Measurements from ENCODE around the gene YLPM1.

Gene YLPM1

DNA sequence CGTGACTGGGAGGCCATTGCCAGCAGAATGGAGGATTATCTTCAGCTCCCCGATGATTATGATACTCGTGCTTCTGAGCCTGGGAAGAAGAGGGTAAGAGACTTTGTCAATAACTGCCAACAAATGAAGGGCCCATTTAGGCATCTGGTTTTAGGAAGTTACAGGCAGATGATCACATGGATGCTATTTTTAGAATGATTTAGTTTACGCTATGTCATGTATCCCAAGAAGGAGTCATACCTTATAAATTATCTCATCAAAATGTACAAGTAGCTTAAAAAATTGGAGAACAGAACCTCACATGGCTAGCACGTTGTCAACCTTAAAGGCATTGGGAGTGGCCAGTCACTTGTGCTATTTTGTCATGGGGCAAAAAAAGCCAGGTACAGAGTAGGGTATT is 66.1 kb downstream of the YLPM1 start:
- H3K27ac ChIP-seq (ENCODE audit: low read length), result no peak overlapping the region
- H3K27me3 ChIP-seq (ENCODE audit: low read depth, low read length), result no peaks in the 10 kb centered on the region
- H3K9me3 ChIP-seq (ENCODE audit: control insufficient read depth in 1 of 2, low read length in 2 of 2), result no peaks in the 10 kb centered on the region
- no peaks in the 10 kb centered on the region for H3K4me1 ChIP-seq (ENCODE audit: control insufficient read depth in 1 of 2, insufficient read depth in 2 of 2, low read length in 2 of 2)
- H3K36me3 ChIP-seq (ENCODE audit: control insufficient read depth in 1 of 2, insufficient read depth in 2 of 2, low read length in 2 of 2), result peaks cover 23 to 32% of the 10 kb centered on the region in 2 donors
- no peak overlapping the region for H3K4me3 ChIP-seq (ENCODE audit: low read depth in 1 of 2, low read length in 2 of 2)

DNA sequence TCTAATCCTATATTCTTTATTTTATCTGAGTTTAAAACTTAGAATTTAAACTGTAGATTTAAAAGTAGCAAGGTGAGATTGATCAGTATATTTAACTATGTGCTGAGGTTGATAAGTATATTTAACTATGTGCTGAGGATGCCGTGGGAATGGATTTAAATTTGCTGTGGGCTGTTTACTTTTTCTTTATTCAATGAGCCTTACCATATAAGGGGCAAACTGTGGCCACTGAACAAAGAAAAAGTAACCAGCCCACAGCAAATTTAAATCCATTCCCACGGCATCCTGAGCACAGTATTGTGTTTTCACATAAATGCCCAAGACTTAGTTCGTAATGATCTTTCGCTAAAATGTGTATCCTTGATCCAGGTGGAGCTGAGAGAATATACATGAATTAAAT is 69.7 kb downstream of the YLPM1 start:
- no peaks in the 10 kb centered on the region for H3K27me3 ChIP-seq (ENCODE audit: low read depth, low read length)
- no peaks in the 10 kb centered on the region for H3K9me3 ChIP-seq (ENCODE audit: control insufficient read depth in 1 of 2, low read length in 2 of 2)
- no peak overlapping the region for H3K4me3 ChIP-seq (ENCODE audit: low read depth in 1 of 2, low read length in 2 of 2)
- H3K4me1 ChIP-seq (ENCODE audit: control insufficient read depth in 1 of 2, insufficient read depth in 2 of 2, low read length in 2 of 2), result no peaks in the 10 kb centered on the region
- peaks cover 32 to 35% of the 10 kb centered on the region in 2 donors for H3K36me3 ChIP-seq (ENCODE audit: control insufficient read depth in 1 of 2, insufficient read depth in 2 of 2, low read length in 2 of 2)
- H3K27ac ChIP-seq (ENCODE audit: low read length), result no peak overlapping the region

DNA sequence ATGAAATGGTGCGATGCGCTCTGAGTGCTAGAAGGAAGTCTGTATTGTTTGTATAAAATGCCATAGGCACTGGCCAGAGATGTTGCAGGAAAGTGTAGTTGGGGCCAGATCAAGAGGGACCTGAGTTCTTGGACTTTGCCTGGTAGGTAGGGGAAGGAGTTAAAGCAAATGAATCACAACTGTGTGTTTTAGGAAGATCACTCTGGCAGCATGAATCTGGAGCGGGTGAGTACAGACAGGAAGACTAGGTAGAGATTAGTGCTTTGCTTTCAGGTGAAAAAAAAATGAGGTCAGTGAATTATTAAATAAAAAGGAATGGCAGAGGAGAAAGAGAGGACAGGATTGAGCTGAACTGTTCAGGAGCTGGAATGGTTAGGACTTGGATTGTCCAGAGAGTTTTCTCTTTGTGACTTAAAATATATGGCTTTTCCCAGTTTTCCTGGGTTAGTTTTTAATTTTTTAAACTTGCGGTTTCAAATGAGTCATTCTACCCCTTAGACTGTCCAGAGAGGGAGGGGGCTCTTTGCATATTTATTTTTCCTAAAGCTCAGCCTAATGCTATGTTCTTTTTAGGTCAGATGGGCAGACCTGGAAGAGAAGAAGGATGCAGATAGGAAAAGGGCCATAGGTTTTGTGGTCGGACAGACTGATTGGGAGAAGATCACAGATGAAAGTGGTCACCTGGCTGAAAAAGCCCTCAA is 71.7 kb downstream of the YLPM1 start:
- Histone ChIP-seq H3K27ac (ENCODE audit: low read length) (no peak overlapping the region), H3K4me3 (ENCODE audit: low read depth in 1 of 2, low read length in 2 of 2) (no peak overlapping the region), H3K9me3 (ENCODE audit: control insufficient read depth in 1 of 2, low read length in 2 of 2) (no peaks in the 10 kb centered on the region), H3K27me3 (ENCODE audit: low read depth, low read length) (no peaks in the 10 kb centered on the region), H3K4me1 (ENCODE audit: control insufficient read depth in 1 of 2, insufficient read depth in 2 of 2, low read length in 2 of 2) (no peaks in the 10 kb centered on the region), H3K36me3 (ENCODE audit: control insufficient read depth in 1 of 2, insufficient read depth in 2 of 2, low read length in 2 of 2) (peaks cover 17 to 29% of the 10 kb centered on the region in 2 donors)

DNA sequence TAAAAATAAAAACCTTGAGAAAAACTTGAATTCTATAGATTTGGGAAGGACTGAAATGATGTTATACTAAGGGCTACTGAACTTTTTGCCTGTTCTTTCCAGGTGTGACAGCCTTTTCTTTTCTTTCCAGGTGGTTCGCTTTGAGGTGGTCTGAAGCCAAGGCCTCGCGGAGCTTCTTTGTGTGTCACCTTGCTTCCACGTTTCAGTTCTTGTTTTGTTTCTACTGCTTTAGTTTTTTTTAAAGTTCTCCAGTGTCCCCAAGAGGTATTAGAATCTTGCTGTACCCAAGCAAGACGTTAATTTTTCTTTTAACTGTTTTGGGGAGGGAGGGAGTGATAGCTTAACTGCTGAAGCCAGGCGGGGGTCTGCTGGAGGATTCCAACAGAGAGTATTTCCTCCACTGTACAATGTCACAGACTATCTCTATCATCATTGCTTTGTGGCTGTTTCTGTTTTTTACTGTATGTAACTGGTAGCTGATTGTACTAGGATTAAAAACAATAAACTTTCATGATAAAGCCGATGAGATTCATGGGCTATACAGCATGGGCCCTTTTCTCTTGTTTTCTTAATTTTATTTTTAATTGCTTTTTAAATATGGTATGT is 72.6 kb downstream of the YLPM1 start:
- H3K9me3 ChIP-seq (ENCODE audit: control insufficient read depth in 1 of 2, low read length in 2 of 2), result no peaks in the 10 kb centered on the region
- no peak overlapping the region for H3K27ac ChIP-seq (ENCODE audit: low read length)
- H3K4me3 ChIP-seq (ENCODE audit: low read depth in 1 of 2, low read length in 2 of 2), result no peak overlapping the region
- H3K27me3 ChIP-seq (ENCODE audit: low read depth, low read length), result no peaks in the 10 kb centered on the region
- no peaks in the 10 kb centered on the region for H3K4me1 ChIP-seq (ENCODE audit: control insufficient read depth in 1 of 2, insufficient read depth in 2 of 2, low read length in 2 of 2)
- H3K36me3 ChIP-seq (ENCODE audit: control insufficient read depth in 1 of 2, insufficient read depth in 2 of 2, low read length in 2 of 2), result peaks cover 15 to 21% of the 10 kb centered on the region in 2 donors

DNA sequence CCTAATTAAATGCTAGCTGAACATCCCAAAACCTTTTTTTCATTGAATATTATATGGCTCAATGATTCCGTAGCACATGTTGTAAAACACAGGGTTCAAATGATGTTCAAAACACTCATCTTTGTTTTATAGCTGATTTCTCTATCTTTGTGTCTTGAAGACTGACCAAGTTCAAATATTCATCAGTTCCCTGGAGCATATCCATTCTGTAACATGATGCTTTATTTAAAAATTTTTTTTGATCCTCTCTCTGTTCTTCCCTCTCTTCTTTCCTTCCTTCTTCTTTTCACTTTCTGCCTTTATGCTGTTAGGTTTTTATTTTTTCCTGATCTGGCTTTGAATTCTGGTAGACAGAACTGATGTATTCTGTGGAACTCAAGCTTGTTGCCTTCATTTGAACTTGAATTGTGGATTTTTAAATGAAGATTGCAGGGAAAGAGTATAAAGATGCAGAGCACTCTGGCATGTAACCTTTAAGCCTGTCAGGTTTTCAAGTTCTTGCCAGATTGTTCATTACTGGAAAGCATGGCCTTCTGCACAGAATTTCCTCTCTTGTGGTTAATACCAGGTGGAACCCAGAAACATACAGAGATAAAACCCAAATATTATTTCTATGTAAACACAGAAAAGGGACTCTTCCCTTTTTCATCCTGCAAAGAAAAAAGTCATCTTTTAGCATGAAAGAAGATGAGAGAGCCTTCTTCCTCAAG is 73.3 kb downstream of the YLPM1 start:
- peaks cover 10 to 15% of the 10 kb centered on the region in 2 donors for H3K36me3 ChIP-seq (ENCODE audit: control insufficient read depth in 1 of 2, insufficient read depth in 2 of 2, low read length in 2 of 2)
- no peak overlapping the region for H3K4me3 ChIP-seq (ENCODE audit: low read depth in 1 of 2, low read length in 2 of 2)
- peak overlapping the region; percentile 10 for H3K27ac ChIP-seq (ENCODE audit: low read length)
- no peaks in the 10 kb centered on the region for H3K27me3 ChIP-seq (ENCODE audit: low read depth, low read length)
- no peaks in the 10 kb centered on the region for H3K9me3 ChIP-seq (ENCODE audit: control insufficient read depth in 1 of 2, low read length in 2 of 2)
- H3K4me1 ChIP-seq (ENCODE audit: control insufficient read depth in 1 of 2, insufficient read depth in 2 of 2, low read length in 2 of 2), result no peaks in the 10 kb centered on the region

DNA sequence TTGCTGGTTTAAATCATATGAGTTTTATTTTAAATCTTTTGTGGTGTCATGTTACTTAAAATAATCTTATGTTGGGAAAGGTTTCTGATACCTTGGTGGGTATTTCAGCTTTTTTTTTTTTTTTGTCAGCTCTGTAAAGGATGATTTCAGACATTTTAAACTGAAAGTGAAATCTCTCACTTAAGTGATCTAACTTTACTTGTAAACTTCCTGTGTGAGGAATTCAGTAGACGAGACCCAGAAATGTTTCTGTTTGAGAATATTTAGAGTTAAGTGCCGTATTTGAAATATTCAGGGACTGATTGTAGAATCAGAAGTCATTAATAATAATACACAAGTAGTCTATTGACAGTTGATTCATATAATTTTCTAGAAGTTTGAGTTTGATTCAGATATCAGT is 75.0 kb downstream of the YLPM1 start:
- Histone ChIP-seq H3K27ac (ENCODE audit: low read length) (peak overlapping the region; percentile 10), H3K36me3 (ENCODE audit: control insufficient read depth in 1 of 2, insufficient read depth in 2 of 2, low read length in 2 of 2) (peaks cover 7 to 12% of the 10 kb centered on the region in 2 donors), H3K9me3 (ENCODE audit: control insufficient read depth in 1 of 2, low read length in 2 of 2) (no peaks in the 10 kb centered on the region), H3K27me3 (ENCODE audit: low read depth, low read length) (no peaks in the 10 kb centered on the region), H3K4me3 (ENCODE audit: low read depth in 1 of 2, low read length in 2 of 2) (no peak overlapping the region), H3K4me1 (ENCODE audit: control insufficient read depth in 1 of 2, insufficient read depth in 2 of 2, low read length in 2 of 2) (no peaks in the 10 kb centered on the region)

DNA sequence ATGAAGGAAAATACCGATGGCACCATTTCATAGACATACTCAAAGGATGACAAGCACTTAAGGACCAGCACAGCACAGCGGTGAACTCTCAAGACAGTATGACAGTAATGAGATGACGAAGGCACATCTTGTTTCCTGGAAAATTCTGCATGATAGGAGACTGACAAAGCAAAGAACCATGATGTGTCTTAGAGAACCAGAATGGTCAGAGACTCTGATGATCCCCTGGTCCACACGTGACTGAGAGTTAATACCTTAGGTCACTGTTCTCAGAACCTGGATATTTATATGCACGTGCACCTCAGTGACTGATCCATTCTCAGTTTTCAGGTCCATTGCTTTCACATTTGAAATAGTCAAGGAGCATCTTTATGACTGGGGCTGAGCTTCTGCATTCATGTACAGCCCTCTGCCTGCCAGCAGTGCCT is 77.5 kb downstream of the YLPM1 start:
- no peaks in the 10 kb centered on the region for H3K4me1 ChIP-seq (ENCODE audit: control insufficient read depth in 1 of 2, insufficient read depth in 2 of 2, low read length in 2 of 2)
- H3K36me3 ChIP-seq (ENCODE audit: control insufficient read depth in 1 of 2, insufficient read depth in 2 of 2, low read length in 2 of 2), result peaks cover 7% of the 10 kb centered on the region in 2 donors
- H3K4me3 ChIP-seq (ENCODE audit: low read depth in 1 of 2, low read length in 2 of 2), result no peak overlapping the region
- no peaks in the 10 kb centered on the region for H3K9me3 ChIP-seq (ENCODE audit: control insufficient read depth in 1 of 2, low read length in 2 of 2)
- H3K27me3 ChIP-seq (ENCODE audit: low read depth, low read length), result no peaks in the 10 kb centered on the region
- no peak overlapping the region for H3K27ac ChIP-seq (ENCODE audit: low read length)

DNA sequence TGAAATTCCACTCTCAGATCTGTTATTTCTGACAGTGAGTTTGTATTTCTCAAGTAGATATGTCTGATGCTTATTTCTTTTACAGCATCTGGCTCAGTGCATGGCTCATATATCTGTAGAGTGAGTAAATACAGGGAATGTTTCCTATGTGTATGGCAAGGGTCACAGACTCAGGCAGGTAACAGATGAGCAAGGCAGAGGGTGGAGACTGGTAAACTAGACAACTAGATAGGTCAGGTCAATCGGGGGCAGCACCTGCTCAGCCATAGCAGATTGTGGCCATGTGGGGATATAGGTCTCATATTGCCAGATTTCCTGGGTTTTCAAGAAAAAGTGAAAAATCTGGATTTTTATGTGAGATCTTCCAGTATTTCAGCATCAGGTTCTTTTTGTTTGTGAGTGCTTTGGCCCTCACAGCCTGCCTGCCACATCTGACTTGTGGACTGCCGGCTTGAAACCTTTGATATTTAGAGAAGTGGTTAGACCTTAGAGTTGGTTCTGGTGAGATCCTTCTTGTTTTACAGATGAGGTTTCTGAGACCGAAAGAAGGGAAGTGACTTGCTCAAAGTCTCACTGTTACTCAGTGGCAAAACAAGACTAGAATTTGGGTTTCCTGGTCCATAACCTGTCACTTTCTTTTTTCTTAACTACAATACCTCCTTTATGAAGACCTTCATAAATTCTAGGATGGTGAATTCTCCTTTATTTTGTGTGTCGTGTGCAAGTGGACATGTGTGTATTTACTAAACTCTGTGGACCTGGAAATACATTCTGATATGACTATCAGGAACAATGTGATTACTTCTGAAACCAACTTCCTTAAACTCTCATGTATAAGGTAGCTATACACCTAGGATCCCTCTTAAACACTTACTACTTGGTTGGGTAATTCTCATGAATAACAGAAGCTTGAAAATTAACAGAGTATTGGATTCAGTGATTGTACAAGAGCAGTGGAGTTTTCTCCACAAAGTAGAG is 78.4 kb downstream of the YLPM1 start:
- no peaks in the 10 kb centered on the region for H3K27me3 ChIP-seq (ENCODE audit: low read depth, low read length)
- H3K27ac ChIP-seq (ENCODE audit: low read length), result no peak overlapping the region
- no peak overlapping the region for H3K4me3 ChIP-seq (ENCODE audit: low read depth in 1 of 2, low read length in 2 of 2)
- no peaks in the 10 kb centered on the region for H3K4me1 ChIP-seq (ENCODE audit: control insufficient read depth in 1 of 2, insufficient read depth in 2 of 2, low read length in 2 of 2)
- no peaks in the 10 kb centered on the region for H3K9me3 ChIP-seq (ENCODE audit: control insufficient read depth in 1 of 2, low read length in 2 of 2)
- peaks cover under 1 to 7% of the 10 kb centered on the region in 2 donors for H3K36me3 ChIP-seq (ENCODE audit: control insufficient read depth in 1 of 2, insufficient read depth in 2 of 2, low read length in 2 of 2)

DNA sequence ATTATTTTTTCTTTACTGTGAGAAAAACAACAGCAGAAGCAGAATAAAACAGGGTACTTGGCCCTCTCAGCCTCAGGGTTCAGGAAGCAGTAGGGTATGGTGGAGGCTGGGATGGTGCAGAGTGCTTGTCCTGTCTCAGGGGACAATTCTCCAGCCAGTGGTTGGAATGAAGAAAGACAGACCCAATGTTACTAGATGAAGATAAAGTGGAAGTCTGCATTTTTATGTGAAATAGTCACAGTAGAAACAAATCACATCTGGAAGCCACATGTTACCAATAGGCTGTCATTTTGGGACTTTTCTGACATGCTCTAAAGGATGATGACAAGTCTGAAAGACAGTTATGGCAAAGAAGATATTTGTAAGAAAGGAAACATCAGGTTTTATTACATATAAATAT is 80.5 kb downstream of the YLPM1 start:
- Histone ChIP-seq H3K4me1 (ENCODE audit: control insufficient read depth in 1 of 2, insufficient read depth in 2 of 2, low read length in 2 of 2) (no peaks in the 10 kb centered on the region), H3K27me3 (ENCODE audit: low read depth, low read length) (no peaks in the 10 kb centered on the region), H3K27ac (ENCODE audit: low read length) (no peak overlapping the region), H3K4me3 (ENCODE audit: low read depth in 1 of 2, low read length in 2 of 2) (no peak overlapping the region), H3K36me3 (ENCODE audit: control insufficient read depth in 1 of 2, insufficient read depth in 2 of 2, low read length in 2 of 2) (peaks cover 0 to 7% of the 10 kb centered on the region in 2 donors), H3K9me3 (ENCODE audit: control insufficient read depth in 1 of 2, low read length in 2 of 2) (no peaks in the 10 kb centered on the region)

DNA sequence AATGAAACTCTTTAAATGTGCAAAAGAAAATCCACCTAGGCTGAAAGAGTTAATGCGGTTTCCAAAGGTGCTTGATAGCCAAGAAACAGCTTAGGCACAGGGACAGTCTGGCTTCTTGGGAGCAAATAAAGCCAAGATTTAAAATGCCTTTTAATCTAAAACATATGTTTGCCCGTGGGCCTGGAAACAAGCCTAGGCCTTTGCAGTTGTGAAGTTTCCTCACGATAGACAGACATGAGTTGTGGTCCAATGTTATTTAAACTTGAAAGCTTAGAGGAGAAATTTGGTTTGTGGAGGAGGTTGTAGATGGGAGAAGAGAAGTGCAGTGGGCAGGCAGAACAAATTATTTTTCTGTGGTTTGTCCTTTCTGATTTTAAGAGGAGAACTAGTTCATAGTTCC is 83.1 kb downstream of the YLPM1 start:
- Histone ChIP-seq H3K36me3 (ENCODE audit: control insufficient read depth in 1 of 2, insufficient read depth in 2 of 2, low read length in 2 of 2) (no peaks in the 10 kb centered on the region), H3K27ac (ENCODE audit: low read length) (no peak overlapping the region), H3K27me3 (ENCODE audit: low read depth, low read length) (no peaks in the 10 kb centered on the region), H3K4me1 (ENCODE audit: control insufficient read depth in 1 of 2, insufficient read depth in 2 of 2, low read length in 2 of 2) (no peaks in the 10 kb centered on the region), H3K4me3 (ENCODE audit: low read depth in 1 of 2, low read length in 2 of 2) (no peak overlapping the region), H3K9me3 (ENCODE audit: control insufficient read depth in 1 of 2, low read length in 2 of 2) (no peaks in the 10 kb centered on the region)
